ENCODE measurements around the gene DIPK2B.

Gene DIPK2B

GRCh38 chrX:45154462-45154861, 46.2 kb downstream of the DIPK2B start:
- DNase-seq = no peak

- DNase-seq = no peak
These were observed 46.7 kb downstream of the DIPK2B start for GRCh38 chrX:45154033-45154360.
